ENCODE measurements around the gene ADRA1B. TPM values are rescaled to one million over a fixed set of nuclear protein-coding genes. Genes with fewer than 3 reads are reported as not detected.

Gene ADRA1B
- total RNA-seq, 1 experiment from 2014 or later, result not detected

DNA sequence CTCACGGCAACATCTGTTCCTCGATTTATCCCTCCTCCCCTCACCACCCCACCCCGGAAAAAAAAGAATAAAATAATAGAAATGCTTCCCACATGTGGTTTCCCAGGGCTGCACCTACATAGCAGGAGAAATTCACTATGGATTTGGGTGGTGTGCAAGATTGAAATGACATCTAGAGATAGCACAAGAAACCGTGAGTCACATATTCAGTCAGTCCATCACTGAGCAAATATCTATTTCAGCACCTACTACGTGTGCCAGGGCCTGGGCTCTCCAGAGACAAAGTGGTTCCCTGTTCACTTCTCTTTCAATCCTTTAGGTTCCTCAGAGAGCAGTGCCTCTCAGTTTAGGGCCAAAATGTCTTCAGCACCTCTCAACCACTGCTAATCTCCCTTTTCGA is 47.7 kb downstream of the ADRA1B start:
- no peaks in the 10 kb centered on the region for H3K4me1 ChIP-seq (ENCODE audit: insufficient read depth, low read length)
- H3K27me3 ChIP-seq (ENCODE audit: insufficient read depth, low read length), result no peaks in the 10 kb centered on the region; the same call in 1 of the 2 replicates
- no peaks in the 10 kb centered on the region for H3K79me2 ChIP-seq (ENCODE audit: insufficient read depth, low read length)
- H2BK5ac ChIP-seq (ENCODE audit: insufficient read length, low read length), result no peak overlapping the region
- H3K4ac ChIP-seq (ENCODE audit: low read depth, low read length), result no peak overlapping the region
- no CpG with 5 or more reads among the region's 6 CpGs for WGBS (ENCODE audit: extremely low coverage, insufficient read length, low lambda C conversion rate)
- Mint-ChIP-seq H3K4me3 (no peak overlapping the region), H3K27me3 (ENCODE audit: low read depth) (peaks cover 22% of the 10 kb centered on the region), H3K27ac (no peak overlapping the region), H3K9me3 (no peaks in the 10 kb centered on the region), H3K4me1 (peaks cover 0 to 3% of the 10 kb centered on the region in 2 experiments; a peak in 1 of 4 replicates), H3K36me3 (ENCODE audit: insufficient read depth in 1 of 3, low read depth in 3 of 3) (no peaks in the 10 kb centered on the region)
- H3K9ac ChIP-seq (ENCODE audit: extremely low read depth, insufficient read length, low read length), result no peak overlapping the region
- H2BK120ac ChIP-seq (ENCODE audit: low read depth, low read length, poor library complexity, severe bottlenecking), result no peak overlapping the region
- H3K79me1 ChIP-seq (ENCODE audit: insufficient read depth, low read depth, low read length, poor library complexity, severe bottlenecking), result no peaks in the 10 kb centered on the region
- H4K8ac ChIP-seq (replicated peaks; ENCODE audit: insufficient read length, low read depth, low read length), result no peak overlapping the region
- H3K9me3 ChIP-seq (ENCODE audit: control insufficient read depth, low read depth, low read length), result no peaks in the 10 kb centered on the region
- H3K27ac ChIP-seq (ENCODE audit: insufficient read length, low read depth, low read length), result no peak overlapping the region
- H2AFZ ChIP-seq (ENCODE audit: low read length), result no peak overlapping the region
- DNase-seq, result no peak
- H4K91ac ChIP-seq (ENCODE audit: insufficient read length, low read depth, low read length), result no peak overlapping the region
- no peak overlapping the region for H4K5ac ChIP-seq (ENCODE audit: insufficient read length, low read depth, low read length)
- no peak overlapping the region for H3K56ac ChIP-seq (ENCODE audit: insufficient read length, low read depth, low read length)
- TF ChIP-seq, protein P1, sequence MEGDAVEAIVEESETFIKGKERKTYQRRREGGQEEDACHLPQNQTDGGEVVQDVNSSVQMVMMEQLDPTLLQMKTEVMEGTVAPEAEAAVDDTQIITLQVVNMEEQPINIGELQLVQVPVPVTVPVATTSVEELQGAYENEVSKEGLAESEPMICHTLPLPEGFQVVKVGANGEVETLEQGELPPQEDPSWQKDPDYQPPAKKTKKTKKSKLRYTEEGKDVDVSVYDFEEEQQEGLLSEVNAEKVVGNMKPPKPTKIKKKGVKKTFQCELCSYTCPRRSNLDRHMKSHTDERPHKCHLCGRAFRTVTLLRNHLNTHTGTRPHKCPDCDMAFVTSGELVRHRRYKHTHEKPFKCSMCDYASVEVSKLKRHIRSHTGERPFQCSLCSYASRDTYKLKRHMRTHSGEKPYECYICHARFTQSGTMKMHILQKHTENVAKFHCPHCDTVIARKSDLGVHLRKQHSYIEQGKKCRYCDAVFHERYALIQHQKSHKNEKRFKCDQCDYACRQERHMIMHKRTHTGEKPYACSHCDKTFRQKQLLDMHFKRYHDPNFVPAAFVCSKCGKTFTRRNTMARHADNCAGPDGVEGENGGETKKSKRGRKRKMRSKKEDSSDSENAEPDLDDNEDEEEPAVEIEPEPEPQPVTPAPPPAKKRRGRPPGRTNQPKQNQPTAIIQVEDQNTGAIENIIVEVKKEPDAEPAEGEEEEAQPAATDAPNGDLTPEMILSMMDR (conservative IDR thresholded peaks at IDR 0.05), result no peak
- H2BK15ac ChIP-seq (ENCODE audit: low read depth, low read length), result no peak overlapping the region
- H3K18ac ChIP-seq (ENCODE audit: insufficient read length, low read depth, low read length), result no peak overlapping the region
- H3K23me2 ChIP-seq (ENCODE audit: insufficient read length, low read depth, low read length, poor library complexity, severe bottlenecking), result no peaks in the 10 kb centered on the region
- H2BK12ac ChIP-seq (ENCODE audit: insufficient read length, low read depth, low read length), result no peak overlapping the region
- no peak overlapping the region for H2AK5ac ChIP-seq (ENCODE audit: insufficient read length, low read length)
- H2BK20ac ChIP-seq (ENCODE audit: low read depth, low read length, poor library complexity, severe bottlenecking), result no peak overlapping the region
- H3T11ph ChIP-seq (ENCODE audit: low read length), result no peak overlapping the region
- no peak overlapping the region for H3K23ac ChIP-seq (ENCODE audit: insufficient read length, low read depth, low read length)
- no peak overlapping the region for H3K14ac ChIP-seq (ENCODE audit: insufficient read depth, low read length)
- no peak overlapping the region for H3K4me2 ChIP-seq (ENCODE audit: insufficient read depth, insufficient read length, low read length)
- H4K20me1 ChIP-seq (ENCODE audit: control insufficient read depth, insufficient read depth, insufficient read length), result no peaks in the 10 kb centered on the region
